Dermis blood vessel endothelial cell (primary cell): Measurements from ENCODE around the gene DIP2B. TPM values are rescaled to one million over a fixed set of nuclear protein-coding genes. Genes with fewer than 3 reads are reported as not detected.

Experiments
- DNase-seq: peaks from one replicate; pipeline ENCODE4 v3.0.0; 2010
- total RNA-seq: library from RNA; depleted of rRNA; stranded (reverse); fragments of >200 nt; gene quantifications from 2 replicates; pipeline ENCODE4 v1.2.3, GENCODE V29; 2014

The DIP2B gene
- total RNA-seq, 1 donor from 2014 or later, result 44.1 TPM

DNA sequence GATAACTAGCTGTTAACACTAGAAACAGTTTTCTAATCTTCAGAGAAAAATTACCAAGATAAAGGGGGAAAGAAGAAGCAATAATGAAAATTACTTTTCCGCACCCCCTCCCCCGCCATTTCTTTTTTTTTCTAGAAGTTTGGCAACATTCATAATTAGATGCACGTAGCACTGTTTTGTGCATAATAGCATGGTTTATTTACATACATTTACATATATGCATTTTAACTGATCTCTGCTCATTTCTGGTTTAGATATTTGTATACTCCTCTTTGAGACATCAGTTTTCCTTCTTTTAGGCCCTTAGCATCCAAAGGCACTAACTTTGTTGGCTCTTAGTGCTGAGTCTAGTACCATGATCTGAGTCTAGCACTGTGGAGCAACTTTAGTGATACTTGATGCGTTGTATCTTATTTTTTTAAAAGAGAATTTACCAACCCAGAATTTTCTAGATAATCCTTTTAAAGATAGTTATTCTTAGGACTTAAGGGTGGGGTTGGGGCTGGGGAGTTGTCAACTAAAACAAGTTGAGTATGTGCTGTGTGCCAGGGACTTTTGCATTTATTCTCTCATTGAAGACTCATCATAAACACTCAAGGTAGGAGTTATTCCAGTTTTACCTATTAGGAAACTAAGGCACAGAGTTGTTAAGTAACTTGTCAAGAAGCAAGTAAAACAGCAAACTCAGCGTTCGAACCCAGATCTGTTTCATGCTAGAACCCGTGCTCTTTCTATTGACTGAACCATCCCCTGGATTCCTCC lies 110.5 kb downstream of the DIP2B start:
- DNase-seq, result no peak

- no peak for DNase-seq
These were observed 111.1 kb downstream of the DIP2B start for GRCh38 chr12:50615907-50616296.

DNA sequence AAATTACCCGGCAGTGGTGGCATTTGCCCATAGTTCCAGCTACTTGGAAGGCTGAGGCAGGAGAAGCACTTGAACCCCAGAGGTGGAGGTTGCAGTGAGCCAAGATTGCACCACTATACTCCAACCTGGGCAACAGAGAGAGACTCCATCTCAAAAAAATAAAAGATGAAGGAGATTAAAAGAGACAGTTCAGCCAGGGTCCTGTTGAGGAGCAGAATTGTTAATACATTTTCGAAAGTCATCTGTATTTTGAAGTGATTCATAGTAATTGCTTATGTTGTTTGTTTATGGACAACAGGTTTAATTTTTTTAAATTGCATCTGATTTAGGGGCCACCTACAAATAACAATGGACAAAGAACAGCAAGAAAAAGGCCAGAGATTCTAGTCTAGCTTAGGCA lies 112.9 kb downstream of the DIP2B start:
- no peak for DNase-seq

DNA sequence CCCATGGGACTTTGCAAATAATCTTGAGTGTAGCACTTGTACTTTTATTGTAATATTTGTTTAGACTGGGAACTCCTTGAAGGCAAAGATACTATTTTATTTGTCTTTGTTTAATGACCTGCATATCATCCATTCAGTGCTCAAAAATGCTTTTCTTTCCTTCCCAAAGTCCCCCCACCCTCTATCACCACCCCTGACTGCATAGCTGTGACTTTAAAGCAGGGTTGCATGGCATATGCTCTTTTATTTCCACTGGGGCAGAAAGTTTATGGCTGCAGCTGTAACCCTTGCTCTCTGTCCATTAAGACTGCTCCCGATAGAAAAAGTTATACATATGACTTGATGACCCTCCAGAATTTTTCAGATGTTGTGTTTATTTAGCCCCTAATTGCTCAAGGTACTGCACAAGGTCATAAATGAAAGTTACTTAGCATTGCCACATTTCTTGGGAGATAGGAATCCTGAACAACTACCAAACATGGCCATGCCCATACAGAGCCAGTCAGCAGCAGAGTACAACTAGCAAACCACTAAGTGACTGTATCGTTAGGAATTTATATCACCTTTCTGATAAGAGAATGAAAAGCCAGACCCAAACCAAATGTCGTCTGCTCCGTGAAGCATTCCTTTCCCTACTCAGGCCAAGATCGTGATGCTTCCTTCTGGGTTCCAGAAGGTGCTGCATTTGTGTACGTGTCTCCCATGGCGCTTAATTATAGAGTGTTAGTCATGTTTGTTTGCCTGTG lies 114.3 kb downstream of the DIP2B start:
- DNase-seq, result no peak

GRCh38 chr12:50619610-50619958 lies 114.8 kb downstream of the DIP2B start:
- DNase-seq, result no peak

DNA sequence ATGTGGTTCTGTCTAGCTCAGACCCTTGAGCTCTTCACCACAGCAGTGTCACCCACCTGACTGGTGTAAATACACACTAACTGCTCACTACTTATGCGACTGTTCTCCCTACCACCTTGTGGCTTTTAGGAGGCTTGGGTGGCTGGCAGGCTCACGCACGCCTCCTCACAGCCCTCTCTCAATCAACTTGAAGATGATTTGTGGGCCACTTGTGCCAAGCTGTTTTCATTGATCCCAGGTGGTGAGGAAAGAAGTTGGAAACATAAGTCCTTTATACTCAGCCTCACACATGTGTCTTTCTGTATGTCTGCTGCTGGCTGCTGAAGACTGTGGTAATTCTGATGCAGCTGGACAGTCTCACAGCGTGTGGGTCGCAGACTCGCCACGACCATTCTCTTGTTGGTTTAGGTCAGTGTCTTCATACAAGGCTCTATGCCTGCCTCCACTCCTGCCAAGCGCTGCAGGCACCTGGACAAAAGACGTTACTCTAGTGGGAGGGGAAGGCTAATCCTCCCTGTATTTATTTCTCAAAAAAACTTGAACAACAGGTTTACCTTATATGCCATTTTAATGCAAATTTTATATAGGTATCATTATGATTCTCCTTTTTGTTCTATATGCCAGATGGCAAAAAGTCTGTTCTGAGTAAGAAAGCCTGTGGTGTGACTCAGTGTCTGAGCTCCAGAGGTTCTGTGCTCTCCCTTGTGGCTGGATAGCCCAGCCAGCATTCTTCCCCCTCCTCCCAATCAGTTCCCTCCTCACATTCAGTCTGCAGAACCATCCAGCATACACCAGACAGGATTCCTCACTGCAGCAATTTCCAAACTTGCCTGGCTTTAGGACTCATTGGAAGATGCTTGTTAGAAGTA lies 115.6 kb downstream of the DIP2B start:
- no peak for DNase-seq

DNA sequence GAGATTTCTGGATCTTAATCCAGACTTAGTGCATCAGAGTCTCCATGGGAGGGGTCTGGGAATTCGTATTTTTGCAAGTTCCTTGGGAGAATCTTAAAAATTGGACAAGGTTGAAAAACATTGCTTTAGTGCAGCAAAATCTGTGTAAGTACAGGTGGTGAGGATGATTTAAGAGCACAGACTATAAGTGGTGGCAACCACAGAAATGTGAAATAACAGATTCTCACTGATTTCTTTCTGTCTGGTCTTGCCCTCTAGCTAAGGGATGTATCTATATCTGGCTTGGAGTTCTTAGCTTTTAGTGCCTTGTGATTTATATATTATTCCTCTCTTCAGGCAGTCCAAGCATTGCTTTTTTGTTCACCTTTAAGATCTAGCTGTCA lies 116.2 kb downstream of the DIP2B start:
- no peak for DNase-seq

DNA sequence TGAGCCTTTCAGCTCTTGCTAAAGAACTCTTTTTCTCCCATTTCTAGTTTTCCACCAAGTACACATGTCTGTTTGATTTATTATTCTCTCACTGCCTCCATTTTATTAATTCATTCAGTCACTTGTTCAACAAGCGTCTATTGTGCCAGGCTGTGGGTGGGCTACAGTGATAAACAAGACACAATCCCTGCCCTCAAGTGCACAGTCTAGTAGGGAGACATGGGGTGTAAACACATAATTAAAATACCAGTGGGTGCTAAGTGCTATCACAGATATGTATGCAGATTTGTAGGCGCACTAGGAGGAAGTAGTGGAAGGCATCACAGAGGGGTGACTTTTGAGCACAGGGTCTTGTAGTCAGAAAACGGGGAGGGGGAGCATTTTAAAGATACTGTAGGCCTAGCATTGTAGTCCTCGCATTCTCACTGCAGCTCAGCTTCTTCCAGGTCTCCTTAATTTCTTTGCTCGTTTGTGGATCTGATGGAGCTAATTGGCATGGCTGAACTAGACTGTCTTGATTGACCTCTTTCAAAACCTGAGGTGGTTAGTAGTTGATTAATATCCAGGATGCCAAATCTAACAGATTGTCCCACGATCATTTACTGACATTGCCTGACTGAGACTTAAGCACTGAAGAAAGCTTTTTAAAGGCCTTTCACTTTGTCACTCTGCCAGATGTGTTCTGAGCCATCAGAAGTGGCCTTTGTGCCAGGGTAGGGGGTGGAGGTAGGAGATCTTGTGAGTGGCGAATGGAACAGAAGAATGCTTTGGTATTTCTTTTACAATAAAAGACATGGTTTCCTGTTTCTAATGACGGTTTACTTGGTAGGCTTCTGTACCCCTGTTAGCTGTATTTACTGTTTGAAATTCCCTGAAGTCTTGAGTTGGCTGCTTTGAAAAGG lies 116.9 kb downstream of the DIP2B start:
- DNase-seq, result no peak

DNA sequence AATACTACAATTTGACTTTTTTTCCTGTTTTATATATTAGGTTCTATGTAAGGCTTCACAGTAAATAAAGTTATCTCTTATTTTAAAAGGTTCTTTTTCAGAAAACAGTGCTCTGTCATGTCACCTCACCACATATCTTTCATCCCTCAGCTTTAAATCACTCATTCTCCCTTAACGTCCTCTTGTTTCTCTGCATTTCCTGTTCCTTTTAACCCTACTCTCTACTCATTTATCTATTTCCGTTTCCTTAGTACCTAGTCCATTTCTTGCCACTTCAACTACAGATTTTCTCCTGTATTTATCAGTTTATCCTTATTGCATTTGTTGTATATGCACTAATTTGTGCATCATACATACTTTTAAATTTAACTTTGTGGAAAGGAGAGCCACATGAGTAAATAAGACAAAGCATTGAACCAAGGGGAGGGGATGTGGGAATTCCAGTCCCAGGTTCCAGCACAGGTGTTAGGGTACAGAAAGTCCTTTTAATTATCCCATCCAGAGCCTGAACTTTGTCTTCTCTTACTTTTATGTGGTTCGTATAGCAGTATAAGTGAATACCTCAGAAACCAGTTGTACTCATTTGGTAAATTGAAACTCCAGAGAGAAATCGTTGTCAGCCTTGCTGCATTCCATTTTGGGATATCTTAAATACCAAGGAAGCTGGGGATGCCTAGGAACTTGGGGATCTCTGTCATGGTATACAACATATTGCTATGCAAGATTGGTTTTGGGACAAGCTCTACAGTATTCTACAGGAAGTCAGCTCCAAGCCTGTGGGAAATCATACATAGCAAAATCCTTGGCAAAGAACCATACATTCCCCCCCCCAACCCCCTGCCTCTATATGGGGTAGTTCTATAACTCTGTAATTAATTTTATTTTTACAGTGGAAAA lies 120.5 kb downstream of the DIP2B start:
- DNase-seq, result no peak

- DNase-seq, result no peak
These were observed 121.2 kb downstream of the DIP2B start for GRCh38 chr12:50626026-50626425.

GRCh38 chr12:50627491-50627890 lies 122.7 kb downstream of the DIP2B start:
- no peak for DNase-seq

DNA sequence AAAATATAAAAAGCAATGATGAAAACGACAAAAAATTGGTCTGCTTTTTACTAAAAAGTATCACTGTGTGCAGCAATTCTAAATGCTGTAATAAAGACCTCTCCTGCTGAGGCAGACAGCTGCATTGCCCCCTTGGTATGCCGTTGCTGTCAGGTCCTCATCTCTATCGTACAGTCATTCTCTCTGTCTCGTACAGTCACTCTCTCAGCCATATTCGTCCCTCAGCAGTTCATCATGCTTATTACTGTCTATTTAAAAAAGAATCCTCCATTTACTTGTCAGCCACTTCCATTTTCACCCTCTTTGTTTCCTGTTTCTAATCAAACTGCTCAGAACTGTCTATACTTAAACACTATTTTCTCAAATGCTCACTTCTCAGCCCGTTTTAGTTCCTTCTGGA lies 123.6 kb downstream of the DIP2B start:
- DNase-seq, result no peak

DNA sequence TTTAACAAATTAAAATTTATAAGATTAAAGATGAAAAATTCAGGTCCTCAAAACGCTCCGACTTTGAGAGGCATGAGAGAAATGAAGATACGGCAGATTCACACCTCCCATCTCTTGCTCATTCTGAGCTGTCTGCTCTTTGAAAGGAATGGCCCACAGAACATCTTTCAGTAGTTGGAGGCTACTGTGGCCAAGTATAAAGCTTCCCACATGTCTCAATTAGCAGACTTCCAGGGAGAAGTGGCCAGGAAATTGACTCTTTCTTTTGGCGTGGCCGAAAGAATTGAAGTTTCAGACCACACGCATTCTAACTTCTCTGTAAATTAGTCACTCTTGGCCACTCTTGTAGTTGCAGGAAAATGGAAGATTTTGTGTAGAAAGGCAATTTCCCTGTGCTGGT lies 129.2 kb downstream of the DIP2B start:
- peak; percentile 48 for DNase-seq

GRCh38 chr12:50634379-50634778 lies 129.6 kb downstream of the DIP2B start:
- no peak for DNase-seq

DNA sequence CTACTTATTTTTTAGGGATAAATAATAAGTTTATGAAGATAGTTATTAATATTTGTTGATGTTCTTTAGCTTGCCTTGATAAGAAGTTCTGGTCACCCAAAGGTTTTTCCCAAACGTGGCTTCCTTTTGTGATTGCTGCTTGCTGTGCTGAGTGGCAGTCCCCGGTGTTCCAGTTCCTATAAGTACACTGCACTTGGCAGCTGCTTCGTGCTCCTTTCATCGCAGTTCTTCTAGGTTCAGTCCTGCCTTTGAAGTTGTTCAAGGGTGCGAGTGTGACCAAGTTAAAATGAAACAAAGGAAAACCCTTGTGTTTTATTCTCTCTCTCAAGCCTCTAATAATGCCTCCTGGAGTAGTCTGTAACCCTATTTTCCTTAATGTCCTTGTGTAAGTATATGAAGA lies 130.6 kb downstream of the DIP2B start:
- no peak for DNase-seq

GRCh38 chr12:50635857-50636256 lies 131.1 kb downstream of the DIP2B start:
- no peak for DNase-seq

GRCh38 chr12:50636505-50636904 lies 131.7 kb downstream of the DIP2B start:
- no peak for DNase-seq

GRCh38 chr12:50637870-50638481 lies 133.2 kb downstream of the DIP2B start:
- peak; percentile 69 for DNase-seq

- no peak for DNase-seq
These were observed 133.7 kb downstream of the DIP2B start for GRCh38 chr12:50638482-50638880.

DNA sequence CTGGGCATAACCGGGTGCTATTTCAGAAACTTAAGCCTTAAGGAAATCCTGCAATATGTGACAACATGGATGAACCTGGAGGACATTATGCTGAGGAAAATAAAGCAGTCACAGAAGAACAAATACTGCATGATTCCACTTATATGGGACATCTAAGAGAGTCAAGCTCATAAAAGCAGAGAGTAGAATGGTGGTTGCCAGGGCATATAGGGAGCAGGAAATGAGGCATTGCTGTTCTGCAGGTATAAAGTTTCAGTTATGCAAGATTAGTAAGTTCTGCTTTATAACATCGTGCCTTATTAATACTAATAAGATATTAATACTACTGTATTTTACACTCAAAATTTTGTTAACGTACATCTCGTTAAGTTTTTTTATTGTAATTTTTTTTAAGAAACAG lies 134.9 kb downstream of the DIP2B start:
- no peak for DNase-seq
